ENCODE measurements around the gene CEP295NL.

CEP295NL gene

GRCh38 chr17:78885956-78886355 lies 17.0 kb downstream of the CEP295NL start:
- no peak for TF ChIP-seq CTCF (IDR thresholded peaks at IDR 0.05; ENCODE audit: insufficient read depth, missing control alignments)
- DNase-seq (ENCODE audit: insufficient read length, low spot score) (no peak), FAIRE-seq (no peak)

GRCh38 chr17:78884876-78885667 lies 17.9 kb downstream of the CEP295NL start:
- no peak for TF ChIP-seq CTCF (IDR thresholded peaks at IDR 0.05; ENCODE audit: insufficient read depth, missing control alignments)
- FAIRE-seq = no peak
- DNase-seq (ENCODE audit: insufficient read length, low spot score) = no peak

GRCh38 chr17:78884148-78884825 lies 18.7 kb downstream of the CEP295NL start:
- DNase-seq (ENCODE audit: insufficient read length, low spot score) (no peak), FAIRE-seq (no peak)
- no peak for TF ChIP-seq CTCF (IDR thresholded peaks at IDR 0.05; ENCODE audit: insufficient read depth, missing control alignments)

GRCh38 chr17:78883533-78884131 lies 19.4 kb downstream of the CEP295NL start:
- no peak for TF ChIP-seq CTCF (IDR thresholded peaks at IDR 0.05; ENCODE audit: insufficient read depth, missing control alignments)
- FAIRE-seq = no peak
- DNase-seq (ENCODE audit: insufficient read length, low spot score) = no peak

GRCh38 chr17:78883089-78883532 lies 19.9 kb downstream of the CEP295NL start:
- DNase-seq (ENCODE audit: insufficient read length, low spot score) (no peak), FAIRE-seq (no peak)
- no peak for TF ChIP-seq CTCF (IDR thresholded peaks at IDR 0.05; ENCODE audit: insufficient read depth, missing control alignments)

- no peak for TF ChIP-seq CTCF (IDR thresholded peaks at IDR 0.05; ENCODE audit: insufficient read depth, missing control alignments)
- DNase-seq (ENCODE audit: insufficient read length, low spot score) = no peak
- no peak for FAIRE-seq
These were observed 20.4 kb downstream of the CEP295NL start for GRCh38 chr17:78882540-78883088.
